NT2/D1 (cell line): Measurements from ENCODE around the gene BAZ1B.

ENCODE experiments used
- SUZ12 ChIP-seq: IDR thresholded peaks from 2 replicates; pipeline ENCODE4 v1.6.1; 2011; ENCODE audit not compliant: insufficient read length, insufficient read depth; ENCODE audit errors: extremely low read depth
- YY1 ChIP-seq: IDR thresholded peaks from 2 replicates; pipeline ENCODE4 v1.6.1; 2011; ENCODE audit not compliant: insufficient read length, insufficient read depth
- ZNF274 ChIP-seq: IDR thresholded peaks from 2 replicates; pipeline ENCODE4 v1.6.1; 2011; ENCODE audit warnings: mild to moderate bottlenecking, low read depth, low read length

GRCh38 chr7:73446682-73447081, 75.4 kb downstream of the BAZ1B start:
- TF ChIP-seq YY1: no peak
- TF ChIP-seq ZNF274: no peak
- TF ChIP-seq SUZ12: no peak
